Embryonic facial prominence (tissue), 1 donor: ENCODE data around the gene AKTIP.

Source experiments
- DNase-seq: peaks from one replicate; pipeline ENCODE4 v3.0.0-alpha.2; 2016; ENCODE audit errors: extremely low spot score

The AKTIP gene

DNA sequence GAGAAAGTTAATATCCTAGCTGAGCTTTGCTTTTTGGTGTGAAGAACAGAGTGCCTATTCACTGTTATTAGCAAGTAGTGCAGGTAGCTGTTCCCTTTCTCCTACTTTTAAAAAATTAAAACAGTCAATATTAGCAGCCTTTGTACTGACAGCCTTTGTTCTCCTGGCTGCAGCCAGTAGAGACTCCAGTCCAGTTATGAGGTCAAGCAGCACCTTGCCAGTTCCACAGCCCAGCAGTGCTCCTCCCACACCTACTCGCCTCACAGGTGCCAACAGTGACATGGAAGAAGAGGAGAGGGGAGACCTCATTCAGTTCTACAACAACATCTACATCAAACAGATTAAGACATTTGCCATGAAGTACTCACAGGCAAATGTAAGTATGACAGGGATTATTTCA, 22.6 kb downstream of the AKTIP start:
- no peak for DNase-seq

DNA sequence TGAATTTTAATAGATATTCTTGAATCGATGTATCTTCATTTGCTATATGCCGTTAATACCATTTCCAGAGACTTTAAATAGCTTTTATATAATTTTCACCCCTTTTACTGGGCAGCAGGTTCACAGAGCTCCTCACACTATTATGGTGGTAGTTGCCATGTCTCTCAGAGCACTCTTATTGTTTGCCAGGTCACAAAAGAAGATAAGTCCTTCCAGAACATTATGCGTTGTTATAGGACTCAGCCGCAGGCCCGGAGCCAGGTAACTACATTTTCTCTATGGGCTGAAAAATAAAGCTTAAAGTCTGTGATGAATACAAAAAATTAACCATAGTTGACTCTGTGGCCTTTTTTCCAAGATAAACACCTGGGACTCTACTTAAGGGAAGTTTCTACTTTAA, 24.0 kb downstream of the AKTIP start:
- DNase-seq = no peak

DNA sequence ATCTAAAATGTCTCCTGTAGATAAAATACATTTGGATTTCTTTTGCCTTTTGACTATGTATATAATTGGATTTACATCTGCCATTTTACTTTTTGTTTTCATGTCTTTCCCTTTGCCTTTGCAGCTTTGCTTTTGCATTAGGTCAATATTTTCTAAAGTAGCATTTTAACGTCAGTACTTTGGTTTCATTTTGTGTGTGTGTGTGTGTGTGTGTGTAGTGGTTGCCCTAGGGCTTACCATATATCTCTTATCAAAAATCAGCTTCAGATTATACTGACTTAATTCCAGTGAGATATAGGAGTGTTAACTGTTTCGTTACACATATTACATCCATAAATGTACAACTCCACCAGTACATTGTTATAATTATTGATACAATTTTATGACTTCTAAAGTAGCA, 26.1 kb downstream of the AKTIP start:
- no peak for DNase-seq

DNA sequence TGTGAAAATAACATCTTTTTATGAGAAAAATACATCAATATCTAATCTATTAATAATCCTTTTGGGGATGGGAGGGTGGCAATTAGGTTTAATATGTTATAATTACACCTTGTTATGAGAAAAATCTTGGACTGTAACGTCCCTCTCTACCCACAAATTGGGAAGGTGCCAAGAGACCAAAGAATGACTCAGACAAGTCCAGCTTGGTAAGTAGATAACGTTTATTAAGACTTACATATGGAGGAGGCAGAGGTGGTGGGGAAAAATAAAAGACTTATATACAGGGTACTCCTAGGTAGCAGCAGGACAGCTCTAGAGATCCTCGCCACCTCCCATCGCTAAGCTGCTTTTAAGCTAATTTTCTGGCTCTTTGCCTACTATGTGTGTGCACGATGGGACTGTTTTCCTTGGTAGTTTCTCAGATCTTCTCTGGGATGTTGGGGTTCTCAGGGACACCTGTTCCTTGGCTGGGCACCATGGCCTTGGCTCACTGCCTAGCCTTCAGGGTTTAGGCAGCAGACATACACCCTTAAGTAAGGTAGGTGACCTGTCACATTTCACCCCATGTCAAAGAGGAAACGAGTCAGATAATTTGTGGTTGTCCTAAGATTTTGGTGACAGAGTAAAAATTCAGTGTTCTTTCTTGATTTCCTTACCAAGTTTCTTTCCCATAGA, 37.3 kb downstream of the AKTIP start:
- no peak for DNase-seq

- DNase-seq = no peak
Observed at GRCh38 chr16:53458635-53459034, 44.4 kb downstream of the AKTIP start.

DNA sequence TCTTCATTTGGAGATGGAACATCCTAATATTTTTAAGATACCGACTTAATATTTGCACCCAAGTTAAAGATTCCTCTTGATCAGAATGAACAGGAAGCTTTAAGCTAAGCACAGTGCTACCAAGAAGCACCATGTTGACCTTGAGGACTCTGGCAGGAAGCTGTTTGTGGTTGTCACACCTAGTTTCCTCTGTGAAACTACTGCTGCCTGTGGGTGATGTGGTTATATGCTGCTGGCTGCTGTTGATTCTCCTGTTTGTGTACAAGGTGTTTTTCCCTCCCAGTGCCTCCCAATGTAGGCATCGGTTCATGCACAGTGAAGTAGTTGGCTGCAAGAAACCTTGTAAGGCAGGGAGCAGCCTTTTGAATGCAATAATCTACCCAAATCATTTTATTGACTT, 45.3 kb downstream of the AKTIP start:
- no peak for DNase-seq

DNA sequence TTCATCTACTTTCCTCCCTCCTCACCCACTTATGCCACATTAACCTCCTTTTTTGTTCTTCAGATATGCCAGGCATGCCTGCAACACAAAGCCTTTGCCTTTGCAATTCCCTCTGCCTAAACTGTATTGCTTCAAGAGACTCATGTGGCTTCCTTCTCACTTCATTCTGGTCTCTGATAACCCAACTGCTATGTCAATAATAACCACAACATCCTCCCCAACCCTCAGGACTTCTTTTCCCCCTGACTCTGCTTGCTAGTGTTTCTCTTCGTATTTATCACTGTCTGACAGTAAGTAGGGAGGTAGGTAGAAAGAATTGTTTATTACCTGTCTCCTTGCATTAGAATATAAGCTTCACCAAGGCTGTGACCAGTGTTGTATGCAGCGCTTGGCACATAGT, 46.4 kb downstream of the AKTIP start:
- no peak for DNase-seq

DNA sequence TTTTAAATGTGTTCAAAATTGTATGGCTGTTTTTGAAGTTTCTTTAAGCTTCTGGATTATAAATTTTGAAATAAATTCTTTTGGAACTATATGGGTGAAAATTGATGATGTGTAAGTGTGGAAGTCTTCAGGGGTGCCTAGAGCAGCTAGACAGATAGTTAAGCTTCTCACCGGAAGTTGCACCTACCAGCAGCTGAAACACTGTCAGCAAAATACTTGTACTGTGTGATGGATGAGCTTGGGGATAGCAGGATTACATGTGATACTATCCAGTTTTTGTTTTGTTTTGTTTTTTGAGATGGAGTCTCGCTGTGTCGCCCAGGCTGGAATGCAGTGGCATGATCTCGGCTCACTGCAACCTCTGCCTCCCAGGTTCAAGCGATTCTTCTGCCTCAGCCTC, 49.1 kb downstream of the AKTIP start:
- DNase-seq = no peak

DNA sequence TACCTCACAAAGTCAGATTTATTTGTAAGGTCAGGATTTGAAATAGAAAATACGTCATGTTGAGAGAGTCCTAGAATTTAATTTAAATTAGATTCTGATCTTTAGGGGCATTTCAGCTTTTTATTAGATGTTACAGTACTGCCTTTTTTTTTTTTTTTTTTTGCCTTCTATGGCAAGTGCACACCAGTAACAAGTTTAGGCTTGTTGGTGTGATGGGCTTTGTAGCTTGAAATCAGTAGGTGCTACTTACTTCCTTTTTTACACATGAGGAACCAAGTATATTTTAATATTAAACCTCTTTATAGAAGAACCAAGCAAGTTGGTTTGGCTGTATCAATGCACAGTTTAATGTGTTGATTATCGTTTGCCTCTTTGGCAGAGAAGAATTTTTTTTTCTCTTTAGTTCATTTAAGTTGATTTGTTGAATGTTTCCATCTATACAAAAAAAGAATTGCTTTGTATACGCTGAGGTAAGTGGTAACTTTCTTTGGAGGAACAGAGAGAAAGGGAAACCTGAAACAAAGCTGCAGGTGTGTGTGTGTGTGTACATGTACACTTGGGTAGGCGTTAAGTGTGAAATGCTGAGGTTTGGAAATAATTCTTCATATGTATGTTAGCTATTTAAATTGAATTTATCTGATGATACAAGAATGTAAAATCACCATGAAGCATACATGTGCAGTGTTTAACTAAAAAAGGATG, 53.0 kb downstream of the AKTIP start:
- DNase-seq = no peak

DNA sequence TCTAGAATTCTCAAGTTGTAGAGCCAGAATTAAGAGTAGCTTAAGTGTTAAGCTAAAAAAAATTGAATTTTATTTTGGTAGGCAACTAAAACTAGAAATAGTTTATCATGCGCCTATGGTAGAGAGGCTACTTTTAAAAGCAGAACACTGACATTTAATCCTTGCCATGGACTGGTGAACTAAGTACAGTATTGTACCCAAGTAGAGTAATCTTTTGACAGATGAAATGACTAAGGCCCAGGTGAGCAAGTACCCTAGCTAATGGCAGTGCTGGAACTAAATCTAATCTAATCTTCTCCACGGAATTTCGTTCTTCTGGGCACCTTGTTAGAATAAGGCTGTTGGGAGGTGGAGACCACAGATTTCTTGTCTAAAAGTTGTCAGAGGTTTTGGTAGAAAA, 56.9 kb downstream of the AKTIP start:
- DNase-seq = no peak

DNA sequence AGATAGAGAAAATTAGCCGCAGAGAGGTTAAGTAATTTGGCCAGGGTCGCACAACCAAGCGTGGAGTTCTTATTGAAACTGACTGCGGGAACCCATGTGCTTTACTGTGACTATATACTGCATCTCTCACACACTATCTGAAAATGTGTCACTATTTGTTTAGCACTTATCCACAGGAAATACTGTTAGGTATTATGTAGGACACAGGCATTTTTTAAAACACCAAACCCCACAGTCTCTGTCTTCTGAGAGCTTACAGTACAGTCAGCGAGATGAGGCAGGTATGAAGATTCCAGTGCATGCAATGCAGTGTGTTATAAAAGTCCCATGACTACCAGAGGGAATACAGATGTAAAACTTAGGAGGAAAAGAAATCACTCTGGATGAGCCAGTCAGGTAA, 57.5 kb downstream of the AKTIP start:
- no peak for DNase-seq
